ENCODE measurements around the gene CTDSP2.

DNA sequence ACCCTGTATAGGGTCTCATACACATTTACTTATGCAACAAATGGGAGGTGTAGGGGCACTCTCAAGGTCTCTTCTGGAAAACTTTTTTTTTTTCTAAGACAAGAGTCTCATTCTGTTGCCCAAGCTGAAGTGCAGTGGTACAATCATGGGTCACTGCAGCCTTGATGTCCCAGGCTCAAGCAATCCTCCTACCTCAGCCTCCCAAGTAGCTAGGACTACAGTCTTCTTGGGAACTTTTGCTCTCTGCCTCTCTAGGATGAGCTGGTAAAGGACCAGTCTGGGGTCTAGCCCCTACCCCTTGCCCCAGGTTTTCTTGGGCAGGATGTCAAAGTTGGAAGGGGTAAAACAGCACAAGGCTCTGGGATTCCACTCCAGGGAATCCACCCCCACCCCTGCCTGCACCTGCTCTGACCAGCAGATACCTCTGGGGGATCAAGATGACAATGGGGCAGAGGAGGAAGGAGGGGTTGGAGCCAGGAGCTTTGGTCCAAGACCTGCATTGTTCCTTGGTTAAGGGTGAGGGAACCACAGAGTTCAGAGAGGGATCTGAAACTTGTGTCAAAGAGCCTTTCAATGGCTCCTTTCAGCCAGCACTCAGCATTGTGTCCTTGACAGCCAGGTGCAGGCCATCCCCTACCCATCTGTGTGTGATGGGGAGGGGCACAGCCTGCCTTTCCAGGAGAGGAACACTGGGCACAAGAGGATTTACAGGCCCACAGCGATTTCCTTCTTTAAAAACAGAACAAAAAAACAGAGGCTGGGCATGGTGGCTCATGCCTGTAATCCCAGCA, 12.2 kb downstream of the CTDSP2 start:
- TF ChIP-seq EZH2phosphoT487 (IDR thresholded peaks at IDR 0.05; ENCODE audit: insufficient read depth, low read depth) (no peak), EZH2 (IDR thresholded peaks at IDR 0.05; ENCODE audit: insufficient read depth, poor library complexity, severe bottlenecking) (no peak)

Measured in GM23248 (cell line).